H9 (cell line): Measurements from ENCODE around the gene TDRD3. TPM values are rescaled to one million over a fixed set of nuclear protein-coding genes. Genes with fewer than 3 reads are reported as not detected.

Source experiments
- DNase-seq: peaks from one replicate; pipeline ENCODE4 v3.0.0-alpha.2; 2017
- H2AFZ ChIP-seq: one replicate; pipeline ENCODE4 v1.6.1; 2013; ENCODE audit warnings: mild to moderate bottlenecking, low read length, control low read depth, moderate library complexity
- H2AK5ac ChIP-seq: 2 replicates; pipeline ENCODE4 v1.6.1; 2013; ENCODE audit warnings: low read length, control low read depth, mixed read lengths; ENCODE audit not compliant: insufficient read length
- H2BK120ac ChIP-seq: one replicate; pipeline ENCODE4 v1.6.1; 2013; ENCODE audit warnings: low read depth, mild to moderate bottlenecking, low read length, control low read depth, inconsistent platforms; ENCODE audit not compliant: poor library complexity, severe bottlenecking
- H2BK12ac ChIP-seq: 2 replicates; pipeline ENCODE4 v1.6.1; 2013; ENCODE audit warnings: low read length, control low read depth, mixed read lengths, low read depth; ENCODE audit not compliant: insufficient read length
- H2BK15ac ChIP-seq: 2 replicates; pipeline ENCODE4 v1.6.1; 2013; ENCODE audit warnings: low read depth, low read length, control low read depth
- H2BK20ac ChIP-seq: one replicate; pipeline ENCODE4 v1.6.1; 2013; ENCODE audit warnings: low read depth, mild to moderate bottlenecking, low read length, control low read depth, inconsistent platforms; ENCODE audit not compliant: poor library complexity, severe bottlenecking
- H2BK5ac ChIP-seq: 2 replicates; pipeline ENCODE4 v1.6.1; 2013; ENCODE audit warnings: low read length, control low read depth, mixed read lengths; ENCODE audit not compliant: insufficient read length
- H3K14ac ChIP-seq: 2 replicates; pipeline ENCODE4 v1.6.1; 2013; ENCODE audit warnings: low read length, control low read depth; ENCODE audit not compliant: insufficient read depth
- H3K18ac ChIP-seq: 2 replicates; pipeline ENCODE4 v1.6.1; 2013; ENCODE audit warnings: low read depth, mild to moderate bottlenecking, mixed read lengths, low read length, control low read depth; ENCODE audit not compliant: insufficient read length
- H3K23ac ChIP-seq: 2 replicates; pipeline ENCODE4 v1.6.1; 2013; ENCODE audit warnings: low read length, control low read depth, mixed read lengths, low read depth; ENCODE audit not compliant: insufficient read length
- H3K23me2 ChIP-seq: 2 replicates; pipeline ENCODE4 v1.6.1; 2013; ENCODE audit warnings: low read depth, mild to moderate bottlenecking, mixed read lengths, low read length, control low read depth; ENCODE audit not compliant: insufficient read length, poor library complexity, severe bottlenecking
- H3K27ac ChIP-seq: 2 replicates; pipeline ENCODE4 v1.5.1; 2013; ENCODE audit warnings: low read length, control low read depth, mixed read lengths, low read depth; ENCODE audit not compliant: insufficient read length
- H3K27me3 ChIP-seq: 2 replicates; pipeline ENCODE4 v1.6.1; 2013; ENCODE audit warnings: low read length, control low read depth, inconsistent platforms; ENCODE audit not compliant: insufficient read depth
- H3K4ac ChIP-seq: 2 replicates; pipeline ENCODE4 v1.6.1; 2013; ENCODE audit warnings: low read depth, mild to moderate bottlenecking, control low read depth, inconsistent platforms, low read length, moderate library complexity
- H3K4me1 ChIP-seq: 2 replicates; pipeline ENCODE4 v1.6.1; 2013; ENCODE audit warnings: low read length, control low read depth, inconsistent platforms; ENCODE audit not compliant: insufficient read depth
- H3K4me2 ChIP-seq: 2 replicates; pipeline ENCODE4 v1.6.1; 2013; ENCODE audit warnings: low read length, control low read depth, mixed read lengths; ENCODE audit not compliant: insufficient read length, insufficient read depth
- H3K56ac ChIP-seq: 2 replicates; pipeline ENCODE4 v1.6.1; 2013; ENCODE audit warnings: low read depth, mild to moderate bottlenecking, mixed read lengths, low read length, control low read depth; ENCODE audit not compliant: insufficient read length
- H3K79me1 ChIP-seq: 2 replicates; pipeline ENCODE4 v1.6.1; 2013; ENCODE audit warnings: low read depth, mild to moderate bottlenecking, moderate library complexity, low read length, control low read depth, inconsistent platforms; ENCODE audit not compliant: insufficient read depth, poor library complexity, severe bottlenecking
- H3K79me2 ChIP-seq: 2 replicates; pipeline ENCODE4 v1.6.1; 2013; ENCODE audit warnings: low read length, control low read depth, inconsistent platforms; ENCODE audit not compliant: insufficient read depth
- H3K9ac ChIP-seq: 2 replicates; pipeline ENCODE4 v1.6.1; 2013; ENCODE audit warnings: low read length, control low read depth, mixed read lengths; ENCODE audit not compliant: insufficient read length; ENCODE audit errors: extremely low read depth
- H3K9me3 ChIP-seq: one replicate; pipeline ENCODE4 v1.6.1; 2013; ENCODE audit warnings: low read depth, low read length, inconsistent platforms; ENCODE audit not compliant: control insufficient read depth
- H3T11ph ChIP-seq: one replicate; pipeline ENCODE4 v1.6.1; 2013; ENCODE audit warnings: mild to moderate bottlenecking, low read length, control low read depth, inconsistent platforms
- H4K20me1 ChIP-seq: one replicate; pipeline ENCODE4 v1.6.1; 2013; ENCODE audit not compliant: control insufficient read depth, insufficient read length, insufficient read depth
- H4K5ac ChIP-seq: 2 replicates; pipeline ENCODE4 v1.6.1; 2013; ENCODE audit warnings: low read depth, mild to moderate bottlenecking, mixed read lengths, low read length, control low read depth; ENCODE audit not compliant: insufficient read length
- H4K8ac ChIP-seq: replicated peaks from 2 replicates; pipeline ENCODE4 v1.6.1; 2013; ENCODE audit warnings: low read length, control low read depth, mixed read lengths, low read depth; ENCODE audit not compliant: insufficient read length
- H4K91ac ChIP-seq: 2 replicates; pipeline ENCODE4 v1.6.1; 2013; ENCODE audit warnings: low read depth, mild to moderate bottlenecking, moderate library complexity, mixed read lengths, low read length, control low read depth; ENCODE audit not compliant: insufficient read length
- H3K27ac Mint-ChIP-seq, 3 experiments: 2 replicates in 2 of 3; 3 replicates in 1 of 3; pipeline ENCODE4 v1.8.0; 2020 to 2021; ENCODE audit warnings: mixed read lengths in 3 of 3, mild to moderate bottlenecking in 1 of 3, moderate library complexity in 1 of 3
- H3K27me3 Mint-ChIP-seq: 2 replicates; pipeline ENCODE4 v1.8.0; 2021; ENCODE audit warnings: low read depth, mild to moderate bottlenecking, moderate library complexity, mixed read lengths
- H3K36me3 Mint-ChIP-seq, 3 experiments: 2 replicates in 2 of 3; 3 replicates in 1 of 3; pipeline ENCODE4 v1.8.0; 2020 to 2021; ENCODE audit warnings: low read depth in 3 of 3, mixed read lengths in 3 of 3; ENCODE audit not compliant: insufficient read depth in 1 of 3
- H3K4me1 Mint-ChIP-seq, 2 experiments: 2 replicates each; pipeline ENCODE4 v1.8.0; 2020; ENCODE audit warnings: mixed read lengths in 2 of 2
- H3K4me3 Mint-ChIP-seq, 2 experiments: 2 replicates in 1 of 2; 3 replicates in 1 of 2; pipeline ENCODE4 v1.8.0; 2020 to 2021; ENCODE audit warnings: mild to moderate bottlenecking in 2 of 2, mixed read lengths in 2 of 2, moderate library complexity in 1 of 2
- H3K9me3 Mint-ChIP-seq, 2 experiments: 2 replicates in 1 of 2; 3 replicates in 1 of 2; pipeline ENCODE4 v1.8.0; 2020; ENCODE audit warnings: mild to moderate bottlenecking in 2 of 2, mixed read lengths in 2 of 2, moderate library complexity in 1 of 2
- CTCF ChIP-seq: fragments of 200-600 bp; sonication (generic); conservative IDR thresholded peaks from 3 replicates; pipeline ENCODE4 v1.8.0; 2021; ENCODE audit warnings: antibody characterized with exemption, mild to moderate bottlenecking
- total RNA-seq: library from RNA; stranded (reverse); gene quantifications from 2 replicates; pipeline ENCODE4 v1.2.1, GENCODE V29; 2021

TDRD3 gene
- total RNA-seq, 1 experiment from 2014 or later, result 16.1 TPM

GRCh38 chr13:60519496-60519895, 122.5 kb downstream of the TDRD3 start:
- no peaks in the 10 kb centered on the region for H4K20me1 ChIP-seq
- no peak overlapping the region for H3K4me2 ChIP-seq
- H2BK20ac ChIP-seq, result no peak overlapping the region
- no peak overlapping the region for H4K5ac ChIP-seq
- no peak overlapping the region for H3K18ac ChIP-seq
- no peaks in the 10 kb centered on the region for H3K79me2 ChIP-seq
- H4K8ac ChIP-seq, result no peak overlapping the region
- H2BK12ac ChIP-seq, result no peak overlapping the region
- peaks cover 2 to 7% (median 5%) of the 10 kb centered on the region in 3 experiments for H3K36me3 Mint-ChIP-seq
- no peaks in the 10 kb centered on the region for H3K4me1 ChIP-seq
- H3T11ph ChIP-seq, result no peak overlapping the region
- H3K27me3 Mint-ChIP-seq, result no peaks in the 10 kb centered on the region
- no peaks in the 10 kb centered on the region for H3K27me3 ChIP-seq
- no peak overlapping the region for H3K56ac ChIP-seq
- peaks cover 0 to 2% of the 10 kb centered on the region in 2 experiments; a peak in 1 of 5 replicates for H3K9me3 Mint-ChIP-seq
- no peak for TF ChIP-seq CTCF
- no peak overlapping the region for H2AFZ ChIP-seq
- no peak overlapping the region for H2BK120ac ChIP-seq
- no peak overlapping the region for H3K4me3 Mint-ChIP-seq
- no peaks in the 10 kb centered on the region for H3K23me2 ChIP-seq
- no peak for DNase-seq
- no peak overlapping the region for H2BK5ac ChIP-seq
- H2AK5ac ChIP-seq, result no peak overlapping the region
- no peak overlapping the region for H3K14ac ChIP-seq
- no peak overlapping the region for H3K27ac Mint-ChIP-seq
- no peak overlapping the region for H4K91ac ChIP-seq
- no peak overlapping the region for H2BK15ac ChIP-seq
- H3K4me1 Mint-ChIP-seq, result peaks cover 10 to 13% of the 10 kb centered on the region in 2 experiments
- H3K9me3 ChIP-seq, result no peaks in the 10 kb centered on the region
- H3K23ac ChIP-seq, result no peak overlapping the region
- no peaks in the 10 kb centered on the region for H3K79me1 ChIP-seq
- no peak overlapping the region for H3K4ac ChIP-seq
- H3K9ac ChIP-seq, result no peak overlapping the region
- H3K27ac ChIP-seq, result no peak overlapping the region
